Measurements from ENCODE around the gene CPZ. TPM values are rescaled to one million over a fixed set of nuclear protein-coding genes. Genes with fewer than 3 reads are reported as not detected.

The CPZ gene
- total and polyA plus RNA-seq, 10 of the 15 experiments (the other 5 are each of a cell fraction or from before 2014, with no cell fraction given), result not detected

DNA sequence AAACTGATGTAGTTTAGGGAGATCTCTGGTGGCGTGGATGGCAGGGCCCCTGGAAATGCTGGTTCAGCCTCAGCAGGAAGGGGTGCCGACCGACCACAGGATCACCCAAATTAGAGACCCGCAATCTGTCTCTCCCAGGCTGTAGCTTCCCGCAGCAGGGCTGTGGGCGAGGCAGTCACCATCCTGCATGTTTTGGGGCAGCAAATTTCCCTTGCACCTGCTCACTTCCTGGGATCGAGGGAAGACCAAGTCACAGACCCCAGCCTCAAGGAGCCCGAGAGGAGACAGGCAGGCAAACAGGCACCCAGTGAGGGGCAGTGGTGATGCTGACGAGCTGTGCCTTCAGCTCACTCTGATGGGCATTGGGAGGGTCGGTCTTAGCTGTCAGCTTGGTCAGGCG, 33.6 kb upstream of the CPZ start:
- Histone ChIP-seq H3K36me3 (ENCODE audit: control insufficient read depth in 2 of 2, insufficient read depth in 2 of 2, low read length in 1 of 2) (no peaks in the 10 kb centered on the region), H3K4me3 (no peak overlapping the region), H3K9me3 (replicated peaks; ENCODE audit: control insufficient read depth, insufficient read depth, low read length) (no peaks in the 10 kb centered on the region), H4K20me1 (ENCODE audit: control insufficient read depth, insufficient read depth) (no peaks in the 10 kb centered on the region), H3K4me1 (ENCODE audit: control insufficient read depth, insufficient read depth, low read length) (no peaks in the 10 kb centered on the region), H3K27me3 (replicated peaks in 1 of 2; ENCODE audit: control insufficient read depth in 2 of 2, insufficient read depth in 2 of 2, low read length in 1 of 2) (no peaks in the 10 kb centered on the region), H3K27ac (ENCODE audit: control insufficient read depth, insufficient read depth) (no peak overlapping the region), H3K4me2 (ENCODE audit: control insufficient read depth, insufficient read depth) (no peak overlapping the region), H2AFZ (ENCODE audit: control insufficient read depth, low read depth, low read length) (no peak overlapping the region), H3K79me2 (ENCODE audit: control insufficient read depth, insufficient read depth, low read length) (no peaks in the 10 kb centered on the region), H3K9ac (ENCODE audit: control insufficient read depth, insufficient read depth, low read length) (no peak overlapping the region)
- TF ChIP-seq ZNF207 (IDR thresholded peaks at IDR 0.05; ENCODE audit: borderline replicate concordance), result no peak
- no peak for TF ChIP-seq CBX3 (IDR thresholded peaks at IDR 0.05; ENCODE audit: borderline replicate concordance, low read depth)
- TF ChIP-seq, protein P1, sequence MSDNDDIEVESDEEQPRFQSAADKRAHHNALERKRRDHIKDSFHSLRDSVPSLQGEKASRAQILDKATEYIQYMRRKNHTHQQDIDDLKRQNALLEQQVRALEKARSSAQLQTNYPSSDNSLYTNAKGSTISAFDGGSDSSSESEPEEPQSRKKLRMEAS (IDR thresholded peaks at IDR 0.05; ENCODE audit: low read depth, low read length), result no peak
- no peak for TF ChIP-seq ZNF384 (IDR thresholded peaks at IDR 0.05; ENCODE audit: borderline replicate concordance, low read depth, low read length)
- no peak for TF ChIP-seq FOS (IDR thresholded peaks at IDR 0.05; ENCODE audit: borderline replicate concordance, extremely low read depth, insufficient read length)
- no peak for TF ChIP-seq GATAD2B (conservative IDR thresholded peaks at IDR 0.05; ENCODE audit: low read depth)
- TF ChIP-seq HDGF (IDR thresholded peaks at IDR 0.05), result no peak
- TF ChIP-seq JUND (IDR thresholded peaks at IDR 0.05; ENCODE audit: low read depth, low read length), result no peak
- TF ChIP-seq POLR2A (IDR thresholded peaks at IDR 0.05; ENCODE audit: low read depth, low read length), result no peak
- BruUV-seq (replicated peaks), result no TSS peak
- ATAC-seq (no peak), FAIRE-seq (no peak), DNase-seq (ENCODE audit: low read depth, low spot score) (no peak)
- ChIA-PET CTCF (no interaction called here), POLR2A (no interaction called here), RAD21 (ENCODE audit: unreplicated experiment) (no interaction called here), SMC1A (ENCODE audit: uncharacterized antibody, unreplicated experiment) (no interaction called here)
- in situ Hi-C loops (cut with MboI), result no loop called here
- WGBS (ENCODE audit: insufficient coverage, insufficient replicate concordance, low lambda C conversion rate, missing lambda C conversion rate), result 41% methylated on average over 11 of the region's 11 CpGs
- intact Hi-C loops (cut with micrococcal nuclease; ENCODE audit: unreplicated experiment), result no loop called here

Measured in GM12878 (cell line).